ENCODE measurements around the gene FUCA2.
"Not testable (repeated sequence)": the region's sequence is repeated elsewhere in the genome, so short reads cannot be mapped to it uniquely, and the experiment has no call there.

The FUCA2 gene

GRCh38 chr6:143522039-143522600 lies 10.6 kb upstream of the FUCA2 start:
- H3K4me3 ChIP-seq (ENCODE audit: low read length) = no peak overlapping the region
- DNase-seq (ENCODE audit: low read depth) = no peak
- TF ChIP-seq, protein P1, sequence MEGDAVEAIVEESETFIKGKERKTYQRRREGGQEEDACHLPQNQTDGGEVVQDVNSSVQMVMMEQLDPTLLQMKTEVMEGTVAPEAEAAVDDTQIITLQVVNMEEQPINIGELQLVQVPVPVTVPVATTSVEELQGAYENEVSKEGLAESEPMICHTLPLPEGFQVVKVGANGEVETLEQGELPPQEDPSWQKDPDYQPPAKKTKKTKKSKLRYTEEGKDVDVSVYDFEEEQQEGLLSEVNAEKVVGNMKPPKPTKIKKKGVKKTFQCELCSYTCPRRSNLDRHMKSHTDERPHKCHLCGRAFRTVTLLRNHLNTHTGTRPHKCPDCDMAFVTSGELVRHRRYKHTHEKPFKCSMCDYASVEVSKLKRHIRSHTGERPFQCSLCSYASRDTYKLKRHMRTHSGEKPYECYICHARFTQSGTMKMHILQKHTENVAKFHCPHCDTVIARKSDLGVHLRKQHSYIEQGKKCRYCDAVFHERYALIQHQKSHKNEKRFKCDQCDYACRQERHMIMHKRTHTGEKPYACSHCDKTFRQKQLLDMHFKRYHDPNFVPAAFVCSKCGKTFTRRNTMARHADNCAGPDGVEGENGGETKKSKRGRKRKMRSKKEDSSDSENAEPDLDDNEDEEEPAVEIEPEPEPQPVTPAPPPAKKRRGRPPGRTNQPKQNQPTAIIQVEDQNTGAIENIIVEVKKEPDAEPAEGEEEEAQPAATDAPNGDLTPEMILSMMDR (conservative IDR thresholded peaks at IDR 0.05; ENCODE audit: low read length) = no peak

DNA sequence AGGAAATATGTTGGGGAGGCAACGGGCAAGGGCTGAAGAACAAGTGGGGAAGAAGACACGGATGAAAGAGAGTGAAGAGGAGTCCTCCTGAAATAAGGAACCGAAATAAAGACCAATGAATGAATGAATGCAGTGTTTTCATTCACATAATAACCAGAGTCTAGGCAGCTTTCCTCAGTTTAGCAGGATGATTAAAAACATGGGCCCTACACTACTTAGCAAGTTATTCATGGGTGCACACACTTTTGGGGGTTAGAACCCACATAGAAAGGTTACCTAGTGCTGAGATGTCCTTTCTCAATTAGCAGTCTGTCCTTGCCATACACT lies 5.9 kb upstream of the FUCA2 start:
- DNase-seq (ENCODE audit: low read depth) = no peak
- no peak overlapping the region for H3K4me3 ChIP-seq (ENCODE audit: low read length)
- TF ChIP-seq, protein P1 (conservative IDR thresholded peaks at IDR 0.05; ENCODE audit: low read length) = no peak

DNA sequence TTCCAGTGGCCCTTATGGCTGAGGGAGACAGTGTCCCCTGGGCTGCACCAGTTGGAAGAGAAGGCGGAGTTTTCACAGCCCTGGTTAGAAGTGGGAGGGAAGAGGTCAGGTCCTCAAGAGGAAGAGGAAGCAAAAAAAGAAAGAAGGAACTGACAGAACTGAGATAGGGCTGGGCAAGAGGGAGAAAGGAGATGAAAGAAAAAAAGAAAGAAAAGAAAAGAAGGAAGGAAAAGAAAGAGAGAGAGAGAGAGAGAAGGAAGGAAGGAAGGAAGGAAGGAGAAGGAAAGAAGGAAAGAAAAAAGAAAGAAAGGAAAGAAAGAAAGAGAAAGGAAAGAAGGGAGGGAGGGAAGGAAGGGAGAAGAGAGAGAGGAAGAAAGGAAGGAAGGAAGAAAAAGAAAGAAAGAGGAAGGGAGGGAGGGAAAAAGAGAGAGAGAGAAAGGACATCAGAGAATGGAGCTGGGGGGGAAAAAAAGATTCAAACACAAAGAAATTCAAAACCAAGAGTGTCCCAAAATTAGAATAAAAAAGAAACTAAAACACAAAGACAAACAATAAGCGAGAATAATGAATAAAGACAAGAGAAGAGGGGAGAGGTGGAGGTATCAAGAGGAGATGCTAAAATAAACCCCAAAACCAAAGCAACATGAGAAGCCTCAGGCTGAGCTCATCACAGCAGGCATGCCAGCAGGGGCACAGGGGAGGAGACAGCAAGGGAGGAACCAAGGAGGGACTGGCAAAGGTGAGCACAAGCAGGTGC lies 5.3 kb upstream of the FUCA2 start:
- no peak for DNase-seq (ENCODE audit: low read depth)
- TF ChIP-seq, protein P1 (conservative IDR thresholded peaks at IDR 0.05; ENCODE audit: low read length) = no peak
- H3K4me3 ChIP-seq (ENCODE audit: low read length) = no peak overlapping the region

GRCh38 chr6:143515766-143516355 lies 4.3 kb upstream of the FUCA2 start:
- no peak for DNase-seq (ENCODE audit: low read depth)
- TF ChIP-seq, protein P1 (conservative IDR thresholded peaks at IDR 0.05; ENCODE audit: low read length) = no peak
- no peak overlapping the region for H3K4me3 ChIP-seq (ENCODE audit: low read length)

DNA sequence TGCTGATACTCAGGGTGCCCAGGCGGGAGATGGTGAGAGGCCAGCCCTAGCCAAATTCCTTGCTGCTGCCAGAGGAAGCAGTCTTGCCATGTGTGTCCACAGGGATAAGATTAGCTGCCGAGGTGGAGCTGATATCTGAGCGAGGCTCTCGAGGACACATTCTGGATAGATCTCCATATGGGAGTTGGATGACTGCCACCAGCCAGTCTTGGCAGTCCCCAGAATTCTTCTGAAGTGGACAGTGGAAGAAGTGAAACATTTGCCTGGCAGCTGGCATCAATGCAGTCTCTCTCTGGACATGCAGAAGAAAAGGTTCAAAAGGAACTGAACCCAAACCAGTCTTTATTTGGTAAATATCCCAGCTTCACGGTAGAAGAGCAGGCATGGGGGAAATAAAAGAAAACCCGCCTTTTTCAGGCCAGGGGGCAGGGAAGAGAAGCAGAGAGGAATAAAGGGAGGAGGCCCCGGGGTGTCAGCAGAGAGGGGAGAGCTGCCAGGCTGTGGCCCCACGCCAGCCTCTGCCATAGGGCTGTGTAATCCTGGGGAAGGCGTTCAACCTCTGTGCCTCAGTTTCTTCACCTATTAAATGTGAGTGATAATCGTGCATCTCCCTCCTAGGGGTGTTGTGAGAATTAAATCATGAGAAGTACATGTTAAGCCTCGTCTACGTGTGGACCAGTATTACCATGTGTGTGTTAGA lies 3.7 kb upstream of the FUCA2 start:
- DNase-seq (ENCODE audit: low read depth) = peak; percentile 80
- TF ChIP-seq, protein P1 (conservative IDR thresholded peaks at IDR 0.05; ENCODE audit: low read length) = no peak

GRCh38 chr6:143513410-143513809 lies 1.9 kb upstream of the FUCA2 start:
- H3K4me3 ChIP-seq (ENCODE audit: low read length) = no peak overlapping the region
- DNase-seq (ENCODE audit: low read depth) = no peak
- TF ChIP-seq, protein P1 (conservative IDR thresholded peaks at IDR 0.05; ENCODE audit: low read length) = peak; percentile 37

More for the DNA sequence above, 3.7 kb upstream of the FUCA2 start:
- no peak overlapping the region for H3K4me3 ChIP-seq (ENCODE audit: low read length)

GRCh38 chr6:143510326-143510725 lies 1.2 kb downstream of the FUCA2 start:
- peak overlapping the region; percentile 88 for H3K4me3 ChIP-seq (ENCODE audit: low read length)

More at GRCh38 chr6:143510326-143510725, 1.2 kb downstream of the FUCA2 start:
- DNase-seq (ENCODE audit: low read depth) = not testable (repeated sequence)

Measured in AG10803 (cell line).